HFFc6 (cell line): ENCODE data around the gene ZNF22. TPM values are rescaled to one million over a fixed set of nuclear protein-coding genes. Genes with fewer than 3 reads are reported as not detected.

Source experiments
- DNase-seq: peaks from one replicate; pipeline ENCODE4 v3.0.0-alpha.2; 2018
- H3K27ac Mint-ChIP-seq: 2 replicates; pipeline ENCODE4 v1.8.0; 2020; ENCODE audit warnings: mild to moderate bottlenecking, mixed read lengths
- H3K27me3 Mint-ChIP-seq: 2 replicates; pipeline ENCODE4 v1.8.0; 2021; ENCODE audit warnings: mild to moderate bottlenecking, moderate library complexity, mixed read lengths; ENCODE audit not compliant: insufficient read depth
- H3K36me3 Mint-ChIP-seq: 2 replicates; pipeline ENCODE4 v1.8.0; 2021; ENCODE audit warnings: low read depth, mixed read lengths
- H3K4me1 Mint-ChIP-seq: 2 replicates; pipeline ENCODE4 v1.8.0; 2020; ENCODE audit warnings: low read depth, mixed read lengths
- H3K4me3 Mint-ChIP-seq: 2 replicates; pipeline ENCODE4 v1.8.0; 2020; ENCODE audit warnings: mild to moderate bottlenecking, moderate library complexity, mixed read lengths
- H3K9me3 Mint-ChIP-seq: 2 replicates; pipeline ENCODE4 v1.8.0; 2020; ENCODE audit warnings: mild to moderate bottlenecking, mixed read lengths
- total RNA-seq, 6 experiments: library from RNA; stranded (reverse); fragmentation: NEBNext Ultra II Directional; extraction: Animal tissue kit (Norgen Biotek cat#: 25700); gene quantifications; 2 replicates in 1 of 6; 3 replicates in 5 of 6; pipeline ENCODE4 v1.2.3, GENCODE V29; 2021
- TF ChIP-seq, protein P1 (sequence below): fragments of 200-600 bp; sonication (generic); IDR thresholded peaks from 2 replicates; pipeline ENCODE4 v1.5.0; 2021; ENCODE audit warnings: antibody characterized with exemption, mild to moderate bottlenecking

Gene ZNF22
- total RNA-seq, 6 experiments from 2014 or later: 7.4 to 15.8 (median 13.2) TPM

DNA sequence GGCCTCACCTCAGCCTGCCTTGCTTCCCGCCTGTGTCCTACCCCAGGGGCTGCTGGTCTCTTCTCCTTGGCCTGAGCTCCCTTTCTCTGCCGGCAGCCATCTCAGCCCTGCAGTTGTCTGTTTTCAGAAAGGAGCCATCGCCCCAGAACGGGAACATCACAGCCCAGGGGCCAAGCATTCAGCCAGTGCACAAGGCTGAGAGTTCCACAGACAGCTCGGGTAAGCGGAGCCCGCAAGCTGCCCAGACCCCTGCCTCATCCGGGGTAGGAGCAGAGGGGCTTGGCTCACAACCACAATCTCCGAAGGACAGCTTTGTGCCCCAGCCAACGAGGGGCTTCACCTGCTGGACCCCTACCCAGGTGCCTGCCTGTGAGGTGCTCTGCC is 16.8 kb upstream of the ZNF22 start:
- H3K27me3 Mint-ChIP-seq: peaks cover 3% of the 10 kb centered on the region; the same call in 1 of the 2 replicates
- peaks cover 43% of the 10 kb centered on the region for H3K4me1 Mint-ChIP-seq
- no peaks in the 10 kb centered on the region for H3K9me3 Mint-ChIP-seq
- no peak overlapping the region for H3K27ac Mint-ChIP-seq
- DNase-seq: no peak
- no peak overlapping the region for H3K4me3 Mint-ChIP-seq
- TF ChIP-seq, protein P1, sequence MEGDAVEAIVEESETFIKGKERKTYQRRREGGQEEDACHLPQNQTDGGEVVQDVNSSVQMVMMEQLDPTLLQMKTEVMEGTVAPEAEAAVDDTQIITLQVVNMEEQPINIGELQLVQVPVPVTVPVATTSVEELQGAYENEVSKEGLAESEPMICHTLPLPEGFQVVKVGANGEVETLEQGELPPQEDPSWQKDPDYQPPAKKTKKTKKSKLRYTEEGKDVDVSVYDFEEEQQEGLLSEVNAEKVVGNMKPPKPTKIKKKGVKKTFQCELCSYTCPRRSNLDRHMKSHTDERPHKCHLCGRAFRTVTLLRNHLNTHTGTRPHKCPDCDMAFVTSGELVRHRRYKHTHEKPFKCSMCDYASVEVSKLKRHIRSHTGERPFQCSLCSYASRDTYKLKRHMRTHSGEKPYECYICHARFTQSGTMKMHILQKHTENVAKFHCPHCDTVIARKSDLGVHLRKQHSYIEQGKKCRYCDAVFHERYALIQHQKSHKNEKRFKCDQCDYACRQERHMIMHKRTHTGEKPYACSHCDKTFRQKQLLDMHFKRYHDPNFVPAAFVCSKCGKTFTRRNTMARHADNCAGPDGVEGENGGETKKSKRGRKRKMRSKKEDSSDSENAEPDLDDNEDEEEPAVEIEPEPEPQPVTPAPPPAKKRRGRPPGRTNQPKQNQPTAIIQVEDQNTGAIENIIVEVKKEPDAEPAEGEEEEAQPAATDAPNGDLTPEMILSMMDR: no peak
- no peaks in the 10 kb centered on the region for H3K36me3 Mint-ChIP-seq

DNA sequence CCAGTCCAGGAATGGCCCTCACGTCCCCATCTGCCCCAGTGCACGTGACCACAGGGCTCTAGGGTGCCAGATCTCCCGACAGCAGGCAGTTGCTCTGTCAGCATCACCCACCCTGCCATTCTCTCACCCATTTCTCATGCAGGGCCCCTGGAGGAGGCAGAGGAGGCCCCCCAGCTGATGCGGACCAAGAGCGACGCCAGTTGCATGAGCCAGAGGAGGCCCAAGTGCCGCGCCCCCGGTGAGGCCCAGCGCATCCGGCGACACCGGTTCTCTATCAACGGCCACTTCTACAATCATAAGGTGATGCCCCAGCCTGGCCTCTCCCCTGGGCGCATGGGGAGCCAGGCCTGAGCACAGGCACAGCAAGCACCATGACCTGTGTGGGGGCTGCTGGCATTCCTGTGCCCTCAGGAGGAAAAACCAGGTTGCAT is 16.0 kb upstream of the ZNF22 start:
- Mint-ChIP-seq H3K4me3 (no peak overlapping the region), H3K9me3 (no peaks in the 10 kb centered on the region), H3K4me1 (peaks cover 37% of the 10 kb centered on the region), H3K27ac (no peak overlapping the region), H3K36me3 (no peaks in the 10 kb centered on the region), H3K27me3 (peaks cover 4% of the 10 kb centered on the region)
- no peak for DNase-seq
- TF ChIP-seq, protein P1: no peak

DNA sequence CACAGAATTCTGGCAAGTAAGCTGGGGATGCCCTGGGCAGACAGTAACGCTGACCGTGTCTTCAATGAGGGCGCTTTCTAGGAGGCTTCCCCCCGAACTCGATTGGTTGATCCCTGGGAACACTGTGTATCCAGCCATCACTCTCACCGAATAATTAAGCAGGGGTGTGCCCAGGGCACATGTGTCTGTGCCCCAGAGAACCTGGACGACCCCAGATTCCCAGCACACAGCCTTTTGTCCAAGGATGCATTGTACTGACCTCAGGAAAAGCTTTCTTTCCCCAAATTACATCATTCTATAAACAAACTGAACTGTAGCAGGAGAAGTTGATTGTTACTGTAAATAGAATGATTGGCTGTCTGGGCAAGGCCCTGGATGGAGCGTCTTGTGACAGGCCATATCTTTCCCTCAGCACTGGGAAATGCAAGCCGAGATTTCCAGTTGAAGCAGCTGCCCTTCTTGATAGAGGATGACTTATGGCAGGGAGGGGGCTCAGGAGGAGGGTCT is 15.5 kb upstream of the ZNF22 start:
- Mint-ChIP-seq H3K4me3 (no peak overlapping the region), H3K27me3 (peaks cover 5% of the 10 kb centered on the region), H3K4me1 (peaks cover 33% of the 10 kb centered on the region), H3K27ac (no peak overlapping the region; the same call in 1 of the 2 replicates), H3K36me3 (no peaks in the 10 kb centered on the region), H3K9me3 (no peaks in the 10 kb centered on the region)
- DNase-seq: no peak
- TF ChIP-seq, protein P1: no peak

DNA sequence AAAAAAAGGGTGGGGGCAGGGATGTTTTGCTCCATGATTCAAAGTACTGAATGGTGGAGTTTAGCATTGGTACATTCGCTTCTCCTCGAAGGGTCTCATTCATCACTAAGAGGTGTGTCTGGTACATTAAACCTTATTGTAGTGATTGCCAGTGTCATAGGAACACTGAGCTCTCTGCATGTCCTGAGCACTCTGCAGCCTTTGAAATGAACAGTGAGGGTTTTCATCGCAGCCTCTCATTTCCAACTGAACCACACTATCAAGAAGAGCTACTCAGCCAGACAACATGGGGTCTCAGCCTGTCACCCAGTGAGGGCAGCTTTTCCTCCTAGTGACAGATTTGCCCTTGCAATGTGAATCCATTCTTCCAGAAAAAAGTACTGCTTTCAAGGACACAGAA is 14.5 kb upstream of the ZNF22 start:
- TF ChIP-seq, protein P1: no peak
- no peaks in the 10 kb centered on the region for H3K9me3 Mint-ChIP-seq
- no peak overlapping the region for H3K4me3 Mint-ChIP-seq
- H3K27ac Mint-ChIP-seq: no peak overlapping the region
- peaks cover 6% of the 10 kb centered on the region for H3K27me3 Mint-ChIP-seq
- no peak for DNase-seq
- H3K4me1 Mint-ChIP-seq: peaks cover 24% of the 10 kb centered on the region
- no peaks in the 10 kb centered on the region for H3K36me3 Mint-ChIP-seq

DNA sequence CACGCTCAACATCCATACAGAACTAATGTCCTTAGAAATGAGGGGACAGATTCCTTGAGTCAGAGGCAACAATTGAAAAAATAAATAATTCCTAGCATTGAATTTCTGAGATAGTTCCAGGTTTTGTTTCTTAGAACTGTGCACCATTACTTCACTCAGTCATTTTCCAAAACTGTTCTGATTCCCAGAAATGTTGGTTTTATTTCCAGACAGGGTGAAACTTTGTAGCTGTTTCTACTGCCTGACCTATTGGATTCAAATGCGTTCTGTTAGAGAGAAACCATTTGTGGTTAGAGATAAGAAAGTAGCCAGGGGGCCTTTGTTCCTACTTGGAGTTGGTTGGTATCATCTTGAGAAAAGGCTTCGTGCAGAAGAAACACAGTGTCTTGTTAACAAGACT is 14.1 kb upstream of the ZNF22 start:
- TF ChIP-seq, protein P1: no peak
- Mint-ChIP-seq H3K9me3 (no peaks in the 10 kb centered on the region), H3K4me1 (peaks cover 19% of the 10 kb centered on the region), H3K27ac (no peak overlapping the region), H3K4me3 (no peak overlapping the region), H3K36me3 (no peaks in the 10 kb centered on the region), H3K27me3 (peaks cover 6% of the 10 kb centered on the region)
- DNase-seq: no peak
